ENCODE results near the gene TMEM18. TPM values are rescaled to one million over a fixed set of nuclear protein-coding genes. Genes with fewer than 3 reads are reported as not detected.

Gene TMEM18
- total and polyA plus RNA-seq, 2 of the 4 experiments (the other 2 are of a cell fraction): 15.2 to 30.2 TPM

DNA sequence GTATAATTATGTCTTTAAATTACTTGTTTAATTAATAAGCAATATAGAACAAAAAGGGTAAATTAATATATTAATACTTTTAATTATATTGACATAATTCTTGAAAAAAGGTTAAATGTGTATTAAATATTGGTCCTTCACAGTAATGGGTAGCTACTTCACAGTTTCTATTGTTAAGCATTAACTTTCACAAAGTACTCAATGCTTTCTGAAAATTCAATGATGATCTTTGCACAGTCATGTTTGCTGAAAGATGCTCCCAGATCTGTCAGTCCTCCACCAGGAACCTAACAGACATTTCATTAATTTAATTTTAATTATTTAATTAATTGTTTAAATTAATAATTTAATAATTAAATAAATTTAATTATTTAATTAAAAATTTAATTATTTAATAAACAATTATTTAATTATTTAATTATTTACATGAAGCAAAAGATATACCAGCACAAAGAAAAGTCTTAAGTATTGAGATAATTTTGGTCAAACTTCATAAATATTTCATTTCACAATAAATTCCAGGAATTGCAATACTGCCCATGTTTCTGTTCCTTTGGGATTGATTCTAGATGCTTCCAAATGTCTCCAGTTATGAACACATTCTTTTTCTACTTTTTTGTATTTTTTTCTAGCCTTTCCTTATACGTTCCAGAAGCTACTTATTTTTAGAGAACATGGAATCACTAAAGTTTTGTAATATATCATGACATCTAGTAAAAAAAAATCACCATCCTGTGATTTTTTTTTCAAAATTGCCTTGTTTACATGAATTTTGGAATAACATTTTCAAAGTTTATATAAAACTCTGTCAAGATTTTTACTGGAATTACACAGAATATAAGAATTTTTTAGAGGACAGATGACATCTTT lies 46.5 kb downstream of the TMEM18 start (continued):
- TF ChIP-seq CHD1 (IDR thresholded peaks at IDR 0.05; ENCODE audit: low read depth, low read length): no peak

GRCh38 chr2:629961-630360 lies 47.2 kb downstream of the TMEM18 start:
- H3K4ac ChIP-seq (ENCODE audit: low read depth, low read length): no peak overlapping the region
- peaks cover 2% of the 10 kb centered on the region; the same call in 1 of the 2 replicates for H3K9me3 ChIP-seq (ENCODE audit: control insufficient read depth, insufficient read depth, low read length)
- DNase-seq: no peak
- no CpG with 5 or more reads among the region's 2 CpGs for WGBS, 2 experiments (ENCODE audit: extremely low coverage in 2 of 2, insufficient read length in 1 of 2)
- no peak overlapping the region for H3K14ac ChIP-seq (replicated peaks; ENCODE audit: low read depth, low read length)
- no peaks in the 10 kb centered on the region for H3K9me1 ChIP-seq (ENCODE audit: insufficient read depth, low read length)
- no peak overlapping the region for H3K9ac ChIP-seq (ENCODE audit: low read depth, low read length)
- H3K79me1 ChIP-seq (ENCODE audit: low read depth in 1 of 2, low read length in 2 of 2): no peaks in the 10 kb centered on the region
- H4K20me1 ChIP-seq (ENCODE audit: insufficient read depth, low read length): no peaks in the 10 kb centered on the region
- H3K27ac ChIP-seq (ENCODE audit: insufficient read depth, low read length): no peak overlapping the region
- H3K4me3 ChIP-seq (ENCODE audit: insufficient read depth, low read depth, low read length): no peak overlapping the region
- H3K36me3 ChIP-seq (ENCODE audit: control insufficient read depth, insufficient read depth, low read length): no peaks in the 10 kb centered on the region
- no peak overlapping the region for H3K18ac ChIP-seq (ENCODE audit: low read depth, low read length)
- no peak overlapping the region for H2BK5ac ChIP-seq (ENCODE audit: low read depth, low read length, poor library complexity, severe bottlenecking)
- H2BK15ac ChIP-seq (ENCODE audit: low read depth, low read length): no peak overlapping the region
- no TSS peak for BruUV-seq (replicated peaks)
- ChIA-PET CTCF (no interaction called here), POLR2A (ENCODE audit: unreplicated experiment) (no interaction called here)
- H2BK20ac ChIP-seq (ENCODE audit: low read depth, low read length): no peak overlapping the region
- no peaks in the 10 kb centered on the region for H3K4me1 ChIP-seq (ENCODE audit: control insufficient read depth, insufficient read depth, low read length)
- H2AK5ac ChIP-seq (ENCODE audit: low read depth, low read length): no peak overlapping the region
- no peak for ATAC-seq (ENCODE audit: low read depth)
- H2AFZ ChIP-seq (replicated peaks; ENCODE audit: low read length, poor library complexity): no peak overlapping the region
- H3K27me3 ChIP-seq (ENCODE audit: control insufficient read depth, insufficient read depth, low read length): no peaks in the 10 kb centered on the region
- no peak overlapping the region for H2BK120ac ChIP-seq (ENCODE audit: low read depth, low read length)
- in situ Hi-C loops (cut with MboI; ENCODE audit: low sequenced_read_pairs) (no loop called here), intact Hi-C loops (cut with micrococcal nuclease) (no loop called here), dilution Hi-C loops (cut with HindIII; ENCODE audit: low sequenced_read_pairs, unreplicated experiment) (no loop called here)
- H3K4me2 ChIP-seq (ENCODE audit: low read depth, low read length): no peak overlapping the region
- H4K91ac ChIP-seq (ENCODE audit: insufficient read depth, low read depth, low read length): no peak overlapping the region
- H3K23ac ChIP-seq (ENCODE audit: low read depth, low read length): no peak overlapping the region
- no peak overlapping the region for H4K5ac ChIP-seq (ENCODE audit: low read depth, low read length)
- H3K56ac ChIP-seq (ENCODE audit: extremely low read depth, insufficient read depth, low read length): no peak overlapping the region
- no peak overlapping the region for H4K8ac ChIP-seq (ENCODE audit: low read depth in 2 of 2, low read length in 2 of 2)
- H2AK9ac ChIP-seq (replicated peaks; ENCODE audit: low read depth, low read length, poor library complexity): no peak overlapping the region
- TF ChIP-seq POLR2A (IDR thresholded peaks at IDR 0.05; ENCODE audit: low read depth, low read length): no peak
- TF ChIP-seq RFX5 (IDR thresholded peaks at IDR 0.05; ENCODE audit: low read depth, low read length): no peak
- no peak for TF ChIP-seq SMC3 (IDR thresholded peaks at IDR 0.05; ENCODE audit: low read depth, low read length)
- no peak for TF ChIP-seq MAFK (IDR thresholded peaks at IDR 0.05; ENCODE audit: low read depth, low read length)
- TF ChIP-seq USF2 (IDR thresholded peaks at IDR 0.05; ENCODE audit: low read depth, low read length): no peak
- no peak for TF ChIP-seq NFE2L2 (IDR thresholded peaks at IDR 0.05; ENCODE audit: low read depth, low read length)
- no peak for TF ChIP-seq MXI1 (IDR thresholded peaks at IDR 0.05; ENCODE audit: borderline replicate concordance, low read depth, low read length)
- TF ChIP-seq, protein P1, sequence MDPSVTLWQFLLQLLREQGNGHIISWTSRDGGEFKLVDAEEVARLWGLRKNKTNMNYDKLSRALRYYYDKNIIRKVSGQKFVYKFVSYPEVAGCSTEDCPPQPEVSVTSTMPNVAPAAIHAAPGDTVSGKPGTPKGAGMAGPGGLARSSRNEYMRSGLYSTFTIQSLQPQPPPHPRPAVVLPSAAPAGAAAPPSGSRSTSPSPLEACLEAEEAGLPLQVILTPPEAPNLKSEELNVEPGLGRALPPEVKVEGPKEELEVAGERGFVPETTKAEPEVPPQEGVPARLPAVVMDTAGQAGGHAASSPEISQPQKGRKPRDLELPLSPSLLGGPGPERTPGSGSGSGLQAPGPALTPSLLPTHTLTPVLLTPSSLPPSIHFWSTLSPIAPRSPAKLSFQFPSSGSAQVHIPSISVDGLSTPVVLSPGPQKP (IDR thresholded peaks at IDR 0.05; ENCODE audit: borderline replicate concordance, low read depth, low read length): no peak
- TF ChIP-seq FOS (IDR thresholded peaks at IDR 0.05; ENCODE audit: low read depth, low read length): no peak
- TF ChIP-seq CEBPB (IDR thresholded peaks at IDR 0.05; ENCODE audit: low read depth, low read length): no peak
- no peak for TF ChIP-seq CHD1 (IDR thresholded peaks at IDR 0.05; ENCODE audit: low read depth, low read length)
- TF ChIP-seq, protein P2, sequence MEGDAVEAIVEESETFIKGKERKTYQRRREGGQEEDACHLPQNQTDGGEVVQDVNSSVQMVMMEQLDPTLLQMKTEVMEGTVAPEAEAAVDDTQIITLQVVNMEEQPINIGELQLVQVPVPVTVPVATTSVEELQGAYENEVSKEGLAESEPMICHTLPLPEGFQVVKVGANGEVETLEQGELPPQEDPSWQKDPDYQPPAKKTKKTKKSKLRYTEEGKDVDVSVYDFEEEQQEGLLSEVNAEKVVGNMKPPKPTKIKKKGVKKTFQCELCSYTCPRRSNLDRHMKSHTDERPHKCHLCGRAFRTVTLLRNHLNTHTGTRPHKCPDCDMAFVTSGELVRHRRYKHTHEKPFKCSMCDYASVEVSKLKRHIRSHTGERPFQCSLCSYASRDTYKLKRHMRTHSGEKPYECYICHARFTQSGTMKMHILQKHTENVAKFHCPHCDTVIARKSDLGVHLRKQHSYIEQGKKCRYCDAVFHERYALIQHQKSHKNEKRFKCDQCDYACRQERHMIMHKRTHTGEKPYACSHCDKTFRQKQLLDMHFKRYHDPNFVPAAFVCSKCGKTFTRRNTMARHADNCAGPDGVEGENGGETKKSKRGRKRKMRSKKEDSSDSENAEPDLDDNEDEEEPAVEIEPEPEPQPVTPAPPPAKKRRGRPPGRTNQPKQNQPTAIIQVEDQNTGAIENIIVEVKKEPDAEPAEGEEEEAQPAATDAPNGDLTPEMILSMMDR (conservative IDR thresholded peaks at IDR 0.05; ENCODE audit: low read depth, low read length): no peak
- TF ChIP-seq RCOR1 (IDR thresholded peaks at IDR 0.05; ENCODE audit: insufficient replicate concordance, low read length): no peak

All from IMR-90 (cell line).